PFSK-1 (cell line): ENCODE data around the gene TMEM163.

Experiments used
- FOXP2 ChIP-seq: optimal IDR thresholded peaks from 2 replicates; pipeline ENCODE3; 2011; ENCODE audit warnings: borderline replicate concordance, control low read depth, inconsistent platforms; ENCODE audit not compliant: insufficient read depth; ENCODE audit errors: extremely low read length, extremely low read depth
- POLR2AphosphoS5 ChIP-seq: IDR thresholded peaks from 2 replicates; pipeline ENCODE4 v1.6.1; 2012; ENCODE audit warnings: low read depth, mild to moderate bottlenecking, control low read depth, low read length, moderate library complexity
- REST ChIP-seq, 2 experiments: IDR thresholded peaks; 2 replicates each; pipeline versions ENCODE4 v1.6.1 to v1.8.0; 2011 to 2012; ENCODE audit warnings: low read depth in 2 of 2, low read length in 2 of 2, control low read depth in 1 of 2, inconsistent platforms in 1 of 2, mild to moderate bottlenecking in 1 of 2, moderate library complexity in 1 of 2; ENCODE audit not compliant: insufficient read depth in 1 of 2
- SIN3A ChIP-seq: IDR thresholded peaks from 2 replicates; pipeline ENCODE4 v1.6.1; 2012; ENCODE audit warnings: mild to moderate bottlenecking, low read length, moderate library complexity, borderline replicate concordance; ENCODE audit not compliant: insufficient read depth
- TAF1 ChIP-seq: IDR thresholded peaks from 2 replicates; pipeline ENCODE4 v1.6.1; 2012; ENCODE audit warnings: low read length, control low read depth, borderline replicate concordance; ENCODE audit not compliant: insufficient read depth

Gene TMEM163

GRCh38 chr2:134592377-134592776 lies 126.4 kb downstream of the TMEM163 start:
- TF ChIP-seq SIN3A, result no peak
- TF ChIP-seq REST (IDR thresholded peaks at IDR 0.05; ENCODE audit: insufficient read depth in 1 of 2, low read depth in 2 of 2, low read length in 2 of 2), result no peak
- TF ChIP-seq POLR2AphosphoS5, result no peak
- no peak for TF ChIP-seq TAF1
- no peak for TF ChIP-seq FOXP2

GRCh38 chr2:134591526-134591925 lies 127.3 kb downstream of the TMEM163 start:
- TF ChIP-seq REST (IDR thresholded peaks at IDR 0.05; ENCODE audit: insufficient read depth in 1 of 2, low read depth in 2 of 2, low read length in 2 of 2) (no peak), TAF1 (no peak), POLR2AphosphoS5 (no peak), SIN3A (no peak), FOXP2 (no peak)

GRCh38 chr2:134590679-134591078 lies 128.1 kb downstream of the TMEM163 start:
- TF ChIP-seq POLR2AphosphoS5 (no peak), REST (IDR thresholded peaks at IDR 0.05; ENCODE audit: insufficient read depth in 1 of 2, low read depth in 2 of 2, low read length in 2 of 2) (no peak), TAF1 (no peak), SIN3A (no peak), FOXP2 (no peak)

GRCh38 chr2:134588556-134588955 lies 130.2 kb downstream of the TMEM163 start:
- TF ChIP-seq TAF1 (no peak), POLR2AphosphoS5 (no peak)

GRCh38 chr2:134586326-134586965 lies 132.4 kb downstream of the TMEM163 start:
- TF ChIP-seq FOXP2 (no peak), SIN3A (no peak), POLR2AphosphoS5 (no peak), REST (IDR thresholded peaks at IDR 0.05; ENCODE audit: insufficient read depth in 1 of 2, low read depth in 2 of 2, low read length in 2 of 2) (no peak), TAF1 (no peak)
